ENCODE data around the gene TECPR2. TPM values are rescaled to one million over a fixed set of nuclear protein-coding genes. Genes with fewer than 3 reads are reported as not detected.

Gene TECPR2
- total RNA-seq, 3 donors from 2014 or later (not counting 1 experiment from before 2014, with no cell fraction given): 10.8 to 18.6 (median 15.3) TPM

DNA sequence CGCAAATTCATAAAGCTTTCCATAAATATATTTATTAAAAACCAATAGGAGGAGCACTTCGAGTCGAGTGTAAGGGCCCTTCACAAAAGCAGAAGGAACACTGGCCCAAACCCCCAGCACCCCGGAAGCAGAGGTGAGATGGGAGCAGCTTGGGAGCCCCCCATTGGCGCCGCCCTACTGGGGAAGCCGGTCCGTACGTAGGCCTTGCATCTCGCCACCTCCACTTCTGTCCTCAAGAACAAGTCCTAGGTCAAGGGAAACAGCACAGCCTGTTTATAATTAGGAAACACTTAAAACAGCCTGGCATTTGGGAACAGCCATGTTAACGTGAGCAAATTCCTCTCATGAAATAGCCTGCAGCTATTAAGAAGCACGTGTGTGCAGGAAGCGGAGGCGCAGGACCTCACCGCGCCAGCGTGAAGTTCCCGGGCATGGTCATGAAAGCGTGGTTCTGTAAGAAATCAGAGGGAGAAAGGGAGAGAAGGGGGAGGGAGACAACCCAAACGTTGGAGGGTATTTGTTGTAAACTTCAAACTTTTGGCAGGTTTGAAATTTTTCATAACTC lies 139.1 kb downstream of the TECPR2 start:
- ATAC-seq (no peak), DNase-seq (no peak)
- Histone ChIP-seq H3K4me1 (ENCODE audit: control insufficient read depth, insufficient read depth, low read length) (peaks cover 14% of the 10 kb centered on the region), H3K36me3 (ENCODE audit: control insufficient read depth, insufficient read depth, low read length) (peaks cover 4% of the 10 kb centered on the region), H3K9me3 (ENCODE audit: control insufficient read depth, insufficient read depth, low read length) (no peaks in the 10 kb centered on the region), H3K4me3 (ENCODE audit: low read length) (no peak overlapping the region), H3K27me3 (ENCODE audit: control insufficient read depth, insufficient read depth, low read length) (no peaks in the 10 kb centered on the region), H3K27ac (ENCODE audit: low read length) (no peak overlapping the region)
- intact Hi-C loops (cut with micrococcal nuclease): no loop called here
- Mint-ChIP-seq H3K36me3 (no peaks in the 10 kb centered on the region), H3K27ac (no peak overlapping the region), H3K4me1 (peaks cover 10 to 22% of the 10 kb centered on the region in 2 donors), H3K4me3 (no peak overlapping the region), H3K9me3 (no peaks in the 10 kb centered on the region), H3K27me3 (ENCODE audit: low read depth in 2 of 2) (no peaks in the 10 kb centered on the region)
- TF ChIP-seq CTCF (IDR thresholded peaks at IDR 0.05): no peak
- WGBS (ENCODE audit: insufficient coverage): 91% methylated on average over 20 of the region's 20 CpGs

DNA sequence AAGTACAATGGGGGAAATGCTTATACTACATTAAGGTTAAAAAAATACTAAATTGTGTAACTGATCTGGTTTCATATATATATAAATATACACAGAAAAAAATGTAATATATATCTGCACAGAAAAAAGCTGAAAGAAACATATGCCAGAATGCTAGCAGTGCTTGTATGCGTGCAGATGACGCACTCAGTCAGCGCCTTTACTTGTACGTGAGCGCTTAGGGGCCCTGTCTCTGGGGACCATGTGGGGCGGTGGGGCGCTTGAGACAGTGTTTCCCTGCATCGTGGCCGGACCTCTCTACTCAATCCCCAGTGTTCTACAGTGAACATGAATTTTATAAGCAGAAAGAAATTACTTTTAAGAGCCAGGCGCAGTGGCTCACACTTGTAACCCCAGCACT lies 139.8 kb downstream of the TECPR2 start:
- H3K27ac Mint-ChIP-seq: no peak overlapping the region
- no peaks in the 10 kb centered on the region for H3K27me3 Mint-ChIP-seq (ENCODE audit: low read depth in 2 of 2)
- Histone ChIP-seq H3K4me3 (ENCODE audit: low read length) (no peak overlapping the region), H3K27ac (ENCODE audit: low read length) (no peak overlapping the region), H3K36me3 (ENCODE audit: control insufficient read depth, insufficient read depth, low read length) (peaks cover 4% of the 10 kb centered on the region), H3K9me3 (ENCODE audit: control insufficient read depth, insufficient read depth, low read length) (no peaks in the 10 kb centered on the region), H3K4me1 (ENCODE audit: control insufficient read depth, insufficient read depth, low read length) (peaks cover 14% of the 10 kb centered on the region), H3K27me3 (ENCODE audit: control insufficient read depth, insufficient read depth, low read length) (no peaks in the 10 kb centered on the region)
- intact Hi-C loops (cut with micrococcal nuclease): no loop called here
- H3K9me3 Mint-ChIP-seq: no peaks in the 10 kb centered on the region
- WGBS (ENCODE audit: insufficient coverage): 97% methylated on average over 10 of the region's 10 CpGs
- H3K4me1 Mint-ChIP-seq: peaks cover 10 to 22% of the 10 kb centered on the region in 2 donors
- no peak for ATAC-seq
- TF ChIP-seq CTCF (IDR thresholded peaks at IDR 0.05): no peak
- DNase-seq: no peak
- no peak overlapping the region for H3K4me3 Mint-ChIP-seq
- H3K36me3 Mint-ChIP-seq: no peaks in the 10 kb centered on the region

DNA sequence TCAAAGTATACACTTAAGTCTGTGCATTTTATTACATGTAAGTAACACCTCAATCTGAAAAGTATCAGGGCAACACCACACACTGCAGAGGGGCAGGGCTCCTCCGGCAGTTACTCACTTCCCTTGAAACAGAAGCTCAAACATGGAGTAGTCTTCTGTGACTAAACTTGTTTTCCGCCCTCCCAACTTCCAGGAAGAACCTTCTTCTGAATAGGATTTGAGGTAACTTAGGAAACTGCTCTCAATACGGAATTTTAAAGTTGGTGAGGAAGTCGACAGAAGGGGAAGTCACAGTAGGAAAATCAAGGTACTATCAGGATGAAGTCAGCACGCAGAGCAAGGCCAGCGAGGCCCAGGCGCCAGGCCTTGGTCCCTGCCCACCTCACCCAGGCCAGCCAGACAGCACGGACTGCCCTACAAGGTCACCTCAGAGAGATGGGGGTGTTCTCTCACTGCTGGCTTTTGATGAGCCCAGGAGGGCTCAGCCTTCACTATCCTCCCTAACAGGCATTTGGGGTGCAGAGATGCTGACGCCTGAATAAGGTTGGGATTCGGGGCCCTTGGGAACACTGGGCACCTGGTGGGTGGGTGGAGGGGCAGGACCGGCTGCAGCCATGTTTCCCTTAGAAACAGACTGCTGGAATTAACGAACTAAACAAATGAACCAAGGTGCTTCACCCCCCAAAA lies 141.0 kb downstream of the TECPR2 start:
- no peak overlapping the region for H3K27ac ChIP-seq (ENCODE audit: low read length)

More for the DNA sequence above, 141.0 kb downstream of the TECPR2 start:
- H3K4me3 ChIP-seq (ENCODE audit: low read length): no peak overlapping the region
- Mint-ChIP-seq H3K36me3 (no peaks in the 10 kb centered on the region), H3K27me3 (ENCODE audit: low read depth in 2 of 2) (no peaks in the 10 kb centered on the region), H3K4me3 (no peak overlapping the region), H3K4me1 (peaks cover 10 to 19% of the 10 kb centered on the region in 2 donors), H3K27ac (no peak overlapping the region), H3K9me3 (peaks cover 0 to 3% of the 10 kb centered on the region in 2 donors)
- DNase-seq (no peak), ATAC-seq (no peak)
- peaks cover 16% of the 10 kb centered on the region for H3K4me1 ChIP-seq (ENCODE audit: control insufficient read depth, insufficient read depth, low read length)
- WGBS (ENCODE audit: insufficient coverage): 80% methylated on average over 12 of the region's 12 CpGs
- TF ChIP-seq CTCF (IDR thresholded peaks at IDR 0.05): no peak
- intact Hi-C loops (cut with micrococcal nuclease): no loop called here
- H3K36me3 ChIP-seq (ENCODE audit: control insufficient read depth, insufficient read depth, low read length): peaks cover 3% of the 10 kb centered on the region
- H3K27me3 ChIP-seq (ENCODE audit: control insufficient read depth, insufficient read depth, low read length): no peaks in the 10 kb centered on the region
- no peaks in the 10 kb centered on the region for H3K9me3 ChIP-seq (ENCODE audit: control insufficient read depth, insufficient read depth, low read length)

Data from natural killer cell (primary cell).